CD4-positive, alpha-beta T cell treated with Interleukin-15 for 4 hours (primary cell): Measurements from ENCODE around the gene ETS2.

Experiments used
- DNase-seq: peaks from one replicate; pipeline ENCODE4 v3.0.0-alpha.2; 2020; ENCODE audit warnings: low spot score

ETS2 gene

DNA sequence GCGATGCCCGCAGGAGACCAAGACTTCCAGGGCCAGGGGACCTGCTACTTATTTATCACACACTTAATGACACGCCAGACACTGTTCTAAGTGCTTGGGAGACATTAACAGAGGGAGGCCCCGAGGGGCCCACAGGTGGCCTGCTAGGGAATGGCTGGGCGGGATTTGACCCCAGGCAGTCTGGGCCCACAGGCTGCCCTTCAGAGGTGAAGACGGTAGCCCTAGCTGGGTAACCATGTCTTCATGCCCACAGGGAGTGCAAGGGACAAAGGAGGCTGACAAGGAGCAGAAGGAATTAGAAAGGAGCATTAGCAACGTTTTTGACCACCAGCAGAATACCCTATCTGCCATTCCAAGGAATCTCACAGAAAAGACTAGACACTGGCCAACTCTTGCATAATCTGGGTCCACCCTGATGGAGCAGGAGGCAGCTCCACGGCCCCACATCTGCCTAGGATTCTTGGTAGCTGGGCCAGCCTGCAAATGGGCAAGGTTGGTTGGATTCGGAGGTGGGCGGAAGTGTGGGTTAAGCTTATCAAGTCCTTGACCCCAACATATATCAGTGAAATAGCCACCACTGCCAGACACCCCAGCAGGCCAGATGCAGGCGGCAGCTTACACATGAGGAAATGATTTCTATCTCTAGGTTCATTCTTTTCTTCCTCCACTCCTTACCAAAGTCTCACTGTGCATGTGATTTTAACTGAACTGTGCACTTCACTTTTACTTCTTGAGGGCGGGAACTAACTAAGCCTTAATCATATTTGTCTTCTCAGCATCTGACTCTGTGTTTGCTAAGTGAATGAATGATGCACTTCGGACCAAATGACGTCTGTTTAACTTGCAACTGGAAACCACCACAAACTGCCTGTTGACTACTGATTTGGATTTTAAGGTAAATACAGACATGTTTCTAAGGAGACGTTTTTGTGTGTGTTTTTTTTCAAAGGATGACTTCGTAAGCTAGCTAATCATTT is 3.4 kb upstream of the ETS2 start:
- no peak for DNase-seq

DNA sequence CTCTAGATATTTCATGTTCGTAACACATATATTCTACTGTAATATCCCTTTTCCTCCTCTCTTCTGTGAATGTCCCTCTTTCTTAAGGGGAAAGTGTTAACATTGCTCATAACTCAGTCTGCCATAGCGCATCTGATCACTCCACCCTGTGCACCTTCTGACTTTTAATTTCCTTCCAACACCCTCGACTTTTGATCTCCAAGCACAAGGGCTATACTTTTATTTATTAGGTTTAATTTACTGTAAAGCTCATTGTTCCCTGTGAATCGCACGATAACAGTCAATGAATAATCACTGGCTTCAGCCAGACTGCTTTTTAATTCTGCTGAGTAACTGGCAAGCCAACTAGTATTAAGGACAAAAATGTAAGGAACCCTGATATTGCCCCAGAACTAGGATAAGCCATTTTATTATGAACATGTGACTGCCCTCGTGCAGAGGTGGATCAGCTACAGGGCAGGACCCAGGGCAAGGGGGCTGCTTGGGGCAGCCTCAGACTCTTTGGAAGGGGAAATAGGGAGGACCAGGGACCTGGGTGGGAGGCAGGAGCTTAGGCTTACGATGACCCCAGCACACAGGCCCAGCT is 2.6 kb upstream of the ETS2 start:
- DNase-seq: no peak

DNA sequence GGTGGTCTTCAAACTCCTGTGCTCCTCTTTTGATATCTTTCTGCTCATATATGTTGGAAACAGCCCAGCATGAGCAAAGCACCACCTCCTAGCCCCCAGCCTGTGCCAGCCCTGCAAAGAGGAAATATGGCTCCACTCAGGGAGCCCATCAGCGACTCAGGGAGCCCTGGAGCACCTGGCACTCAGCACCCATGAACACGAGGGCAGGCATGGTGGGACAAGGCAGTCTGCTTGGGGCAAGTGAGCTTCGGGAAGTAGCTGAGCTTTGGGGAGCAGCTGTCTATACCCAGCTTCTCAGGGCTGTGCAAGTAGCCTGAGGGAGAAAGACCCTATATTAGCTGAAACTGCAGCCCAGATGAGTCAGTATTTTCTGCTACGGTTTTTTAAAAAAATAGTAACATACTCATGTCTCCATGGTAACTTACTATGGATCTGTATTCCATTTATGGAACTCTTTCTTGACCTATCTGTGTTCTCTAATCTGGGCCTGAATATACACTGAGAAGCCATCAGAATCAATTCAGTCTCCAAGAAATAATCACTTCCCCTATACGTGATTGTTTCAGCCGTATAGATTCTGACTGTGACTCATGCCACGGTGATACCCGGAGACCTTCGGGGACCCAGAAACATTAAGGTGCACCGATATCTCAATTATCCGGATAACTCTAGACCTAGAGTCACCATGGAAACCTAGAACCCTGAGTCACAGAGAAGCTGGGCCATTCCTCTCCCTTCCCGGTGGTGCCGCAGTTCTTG is 1.5 kb upstream of the ETS2 start:
- no peak for DNase-seq

DNA sequence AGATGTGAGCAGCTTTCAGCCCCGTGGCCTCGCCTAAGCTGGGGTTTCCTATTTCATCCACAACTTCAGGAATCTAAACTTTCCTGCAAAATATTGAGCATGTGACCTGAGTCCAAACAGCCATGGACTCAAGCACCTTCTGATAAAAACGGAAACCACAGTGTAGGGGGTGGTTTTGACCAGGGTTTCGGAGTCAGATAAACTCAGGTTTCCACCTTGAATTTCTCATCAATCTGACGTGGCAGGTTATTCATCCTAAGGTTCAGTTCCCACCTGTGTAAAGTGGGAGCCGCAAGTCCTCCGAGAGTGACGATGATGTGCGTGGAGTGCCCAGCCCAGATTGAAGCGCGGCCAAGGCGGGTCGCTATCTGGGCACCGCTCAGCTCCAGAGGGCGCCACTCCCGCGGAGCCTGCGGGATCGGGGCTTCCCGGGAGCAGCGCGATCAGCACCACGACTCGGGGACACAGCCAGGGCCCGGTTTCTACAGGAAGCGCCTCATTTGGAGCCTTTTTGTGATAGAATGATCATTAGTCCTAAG is 871 bp upstream of the ETS2 start:
- no peak for DNase-seq

DNA sequence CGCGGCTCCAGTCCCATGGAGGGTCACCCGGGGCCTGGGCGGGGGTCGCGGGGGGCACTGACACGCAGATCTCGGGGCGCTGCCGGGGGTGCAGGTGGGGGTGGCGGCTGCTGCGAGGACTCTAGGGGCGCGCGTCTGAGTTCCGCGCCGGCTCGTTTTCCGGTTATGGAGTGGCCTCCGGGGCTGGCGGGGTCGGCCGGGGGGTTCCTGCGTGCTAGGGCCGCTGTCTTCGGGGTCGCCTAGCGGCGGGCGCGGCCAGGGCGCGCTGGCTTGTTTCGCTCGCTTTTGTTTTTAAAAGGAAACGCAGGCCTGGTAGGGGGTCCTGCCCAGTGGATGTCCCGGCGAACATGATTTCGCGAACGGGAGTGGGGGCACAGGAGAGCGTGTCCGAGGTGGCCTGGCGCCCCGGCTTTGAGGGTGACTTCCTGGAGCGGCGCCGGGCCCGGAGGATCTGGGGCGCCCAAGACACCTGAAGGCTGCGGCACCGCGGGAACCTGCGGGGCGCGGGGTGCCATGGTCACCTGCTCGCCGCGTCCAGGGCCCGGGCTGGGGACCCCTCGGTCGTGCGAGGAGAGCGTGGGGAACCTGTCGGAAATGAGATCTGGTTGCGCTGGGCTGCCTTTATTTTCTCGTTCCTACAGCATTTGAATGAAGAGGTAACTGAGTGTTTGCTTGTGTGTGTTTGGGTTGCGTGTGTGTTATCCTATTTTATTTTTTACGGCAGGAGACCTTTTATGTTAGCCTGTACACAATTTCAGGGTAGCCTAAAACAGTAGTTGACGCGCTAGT is 618 bp downstream of the ETS2 start:
- DNase-seq: peak; percentile 30

DNA sequence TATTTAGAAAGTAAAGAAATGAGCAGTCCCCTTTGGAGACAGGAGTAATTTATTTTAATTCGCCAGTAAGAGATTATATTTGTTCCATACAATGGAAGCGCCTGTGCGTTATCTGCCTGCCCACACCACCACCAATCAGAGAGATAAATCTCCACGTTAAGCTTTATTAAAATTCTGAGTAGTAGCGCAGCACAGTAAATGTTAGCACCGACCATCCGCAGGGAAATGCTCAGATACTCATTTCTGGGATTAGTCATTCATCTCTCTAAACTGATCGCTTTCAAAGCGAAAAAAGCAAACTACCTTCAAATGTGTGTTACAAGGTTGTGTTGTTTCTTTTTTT is 1.2 kb downstream of the ETS2 start:
- no peak for DNase-seq

DNA sequence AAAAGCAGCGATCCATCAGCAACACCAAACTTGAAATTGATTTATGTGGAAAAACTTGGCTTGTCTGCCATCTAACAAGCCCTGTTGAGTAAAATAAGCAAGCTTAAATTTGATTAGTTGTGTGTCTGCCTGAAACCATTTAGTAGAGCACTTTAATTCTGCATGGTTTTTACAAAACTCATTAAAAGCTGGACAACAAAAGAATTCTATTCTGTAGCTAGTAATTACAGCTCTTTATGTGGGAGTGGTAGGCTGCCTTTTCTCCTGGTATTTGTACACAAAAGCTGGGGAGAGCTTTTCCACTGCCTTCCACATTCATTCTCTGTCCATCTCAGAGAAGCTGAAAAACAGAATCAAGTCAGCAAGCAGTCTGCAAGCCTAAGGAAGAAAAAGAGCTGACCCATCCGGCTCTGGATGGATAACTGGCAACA is 1.7 kb downstream of the ETS2 start:
- DNase-seq: no peak

DNA sequence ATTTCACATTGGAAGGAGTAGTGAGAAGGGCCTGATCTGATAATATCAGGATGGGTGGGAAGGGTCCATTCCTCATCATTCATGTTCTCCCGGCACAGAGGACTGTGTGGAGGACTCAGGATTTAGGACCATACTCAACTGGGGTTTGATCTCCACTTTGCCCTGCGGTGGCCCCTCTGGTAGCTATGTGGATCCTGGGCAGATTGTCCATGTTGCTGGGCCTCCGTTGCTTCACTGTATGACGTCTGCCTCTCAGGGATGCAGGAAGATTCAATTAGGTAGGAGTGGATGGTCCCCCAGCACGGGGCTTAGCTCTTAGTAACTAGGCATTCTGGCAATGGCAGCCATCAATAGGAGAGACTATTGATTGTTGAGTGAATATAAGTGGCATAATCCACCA is 2.3 kb downstream of the ETS2 start:
- no peak for DNase-seq

DNA sequence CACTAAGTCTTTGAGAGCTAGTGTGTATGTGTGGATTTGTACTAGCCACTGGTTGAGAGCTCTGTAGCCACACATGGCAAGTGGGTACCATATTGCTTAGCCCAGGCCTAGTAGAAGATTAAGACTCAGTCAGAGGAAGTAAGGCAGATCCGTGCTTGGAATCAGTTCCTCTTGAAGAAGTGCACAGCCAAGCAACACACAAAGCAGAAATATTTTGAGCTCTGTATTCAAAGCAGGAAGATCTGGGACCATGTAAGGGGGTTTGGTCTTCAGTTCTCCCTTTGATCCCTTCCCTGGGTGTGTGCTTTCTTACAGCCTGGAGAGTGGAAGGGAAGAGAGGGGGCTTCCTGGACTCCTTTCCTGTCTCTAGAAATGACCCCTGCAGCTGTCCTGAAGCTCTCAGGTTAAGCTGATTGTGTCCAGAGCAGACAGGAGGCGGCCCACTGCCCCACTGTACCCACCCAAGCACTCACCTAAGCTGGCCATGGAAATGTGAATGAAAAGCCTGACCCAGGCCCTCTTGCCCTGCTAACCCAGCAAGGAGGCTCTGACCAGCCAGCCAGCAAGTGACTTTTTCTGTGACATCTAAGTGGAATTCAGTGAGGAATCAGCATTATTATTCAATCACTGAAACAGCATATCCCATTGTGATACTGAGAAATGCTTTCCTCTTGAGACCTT is 3.6 kb downstream of the ETS2 start:
- DNase-seq: no peak

DNA sequence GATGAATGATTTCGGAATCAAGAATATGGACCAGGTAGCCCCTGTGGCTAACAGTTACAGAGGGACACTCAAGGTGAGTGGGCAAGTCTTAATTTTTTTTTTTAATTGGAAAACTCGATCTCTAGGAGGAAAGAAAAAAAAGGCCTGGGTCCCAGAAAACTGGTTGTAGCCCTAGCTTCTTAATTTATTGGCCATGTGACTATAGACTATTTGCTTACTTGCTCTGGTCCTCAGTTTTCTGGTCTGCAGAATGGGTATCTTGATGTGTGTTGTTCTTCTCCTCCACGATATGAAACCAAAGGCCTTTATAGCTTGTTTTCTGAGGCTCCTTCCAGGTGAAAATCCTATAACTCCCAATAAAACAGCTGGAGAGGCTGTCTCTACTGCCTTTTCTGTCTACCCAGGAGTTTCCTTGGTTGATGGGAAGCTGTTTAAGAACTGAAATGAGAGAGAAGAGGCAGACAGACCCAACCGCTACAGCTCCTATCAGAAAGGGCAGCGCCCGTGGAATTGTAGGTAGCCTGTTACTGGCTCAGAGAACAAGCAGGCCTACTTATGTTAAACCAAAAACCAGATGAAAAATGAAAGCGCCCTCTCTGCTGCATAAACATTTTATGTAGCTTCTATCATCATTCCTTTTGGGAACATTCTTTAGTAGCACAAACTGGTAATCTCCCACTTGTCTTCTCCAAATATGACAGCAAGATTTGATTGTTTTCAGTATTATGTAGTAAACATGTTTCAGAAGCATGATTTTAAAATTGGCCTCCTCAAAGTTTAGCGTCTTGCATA is 4.5 kb downstream of the ETS2 start:
- DNase-seq: no peak

DNA sequence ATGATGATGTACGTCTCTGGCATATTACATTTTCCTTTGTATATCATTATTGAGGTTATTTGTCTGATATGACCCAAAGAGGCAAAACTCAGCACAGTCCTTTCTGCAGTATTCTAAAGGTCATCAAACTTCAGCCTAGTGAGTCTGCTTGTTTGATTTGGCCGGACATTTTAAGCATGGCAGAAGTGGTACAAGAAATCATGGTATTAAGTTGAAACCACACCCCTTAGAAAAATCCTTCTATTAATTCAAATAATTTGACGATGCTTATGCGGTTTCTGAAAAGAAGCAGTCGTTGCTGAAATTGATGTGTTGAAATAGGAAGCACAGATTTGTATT is 5.1 kb downstream of the ETS2 start:
- no peak for DNase-seq

DNA sequence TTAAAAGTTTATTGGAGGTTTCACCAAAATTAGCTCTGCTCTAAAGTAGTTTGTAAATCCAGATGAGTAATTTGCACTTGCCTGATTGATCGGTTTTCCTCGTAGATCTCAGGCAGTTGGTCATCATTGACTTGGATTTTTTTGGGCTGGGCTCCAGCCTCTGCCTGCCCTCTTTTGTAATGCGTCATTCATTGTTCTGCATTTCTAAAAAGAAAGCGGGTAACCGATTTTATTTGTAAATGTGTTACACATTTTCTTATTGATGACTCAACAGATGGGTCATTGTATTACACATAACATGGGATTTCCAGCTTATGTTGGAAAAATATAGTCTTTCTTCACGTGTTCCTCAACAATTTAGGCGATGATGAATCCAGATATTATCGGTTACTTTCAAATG is 5.5 kb downstream of the ETS2 start:
- DNase-seq: no peak

DNA sequence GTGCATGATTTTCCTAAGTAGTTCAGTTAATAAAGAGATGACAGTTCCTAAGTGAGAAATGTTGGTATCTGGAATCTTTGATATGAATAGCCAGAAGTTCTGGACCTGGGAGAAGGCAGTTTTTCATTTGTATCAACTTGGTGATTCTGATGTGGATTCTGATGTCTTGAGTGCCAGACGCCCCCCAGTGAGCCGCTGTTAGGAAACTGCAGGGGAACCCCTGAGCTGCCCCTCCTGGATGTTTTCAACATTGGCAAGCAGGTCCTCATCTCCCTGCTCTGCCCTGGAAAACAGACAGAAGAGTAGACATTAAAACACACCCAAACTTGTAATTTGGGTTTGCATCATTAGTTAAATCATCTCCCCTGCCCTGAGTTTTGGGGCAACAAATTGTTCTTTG is 7.4 kb downstream of the ETS2 start:
- no peak for DNase-seq

DNA sequence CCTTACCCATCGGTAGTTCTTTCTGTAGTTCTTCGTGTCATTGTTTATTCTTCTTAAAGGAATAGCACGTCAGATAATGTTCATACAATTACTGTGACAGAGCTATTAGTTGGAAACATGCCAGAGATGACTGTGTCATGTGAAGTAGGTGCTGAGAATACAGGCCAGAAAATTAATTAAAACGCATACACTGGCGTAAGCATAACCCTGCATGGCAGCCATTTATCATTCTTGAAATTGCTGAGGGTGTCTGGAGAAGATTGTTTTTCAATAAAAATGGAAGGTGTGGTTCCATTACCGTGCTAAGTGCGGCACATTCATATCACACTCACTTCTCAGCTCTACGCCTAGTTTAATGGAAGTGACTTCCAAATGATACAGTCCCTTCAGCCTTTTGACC is 7.8 kb downstream of the ETS2 start:
- no peak for DNase-seq

DNA sequence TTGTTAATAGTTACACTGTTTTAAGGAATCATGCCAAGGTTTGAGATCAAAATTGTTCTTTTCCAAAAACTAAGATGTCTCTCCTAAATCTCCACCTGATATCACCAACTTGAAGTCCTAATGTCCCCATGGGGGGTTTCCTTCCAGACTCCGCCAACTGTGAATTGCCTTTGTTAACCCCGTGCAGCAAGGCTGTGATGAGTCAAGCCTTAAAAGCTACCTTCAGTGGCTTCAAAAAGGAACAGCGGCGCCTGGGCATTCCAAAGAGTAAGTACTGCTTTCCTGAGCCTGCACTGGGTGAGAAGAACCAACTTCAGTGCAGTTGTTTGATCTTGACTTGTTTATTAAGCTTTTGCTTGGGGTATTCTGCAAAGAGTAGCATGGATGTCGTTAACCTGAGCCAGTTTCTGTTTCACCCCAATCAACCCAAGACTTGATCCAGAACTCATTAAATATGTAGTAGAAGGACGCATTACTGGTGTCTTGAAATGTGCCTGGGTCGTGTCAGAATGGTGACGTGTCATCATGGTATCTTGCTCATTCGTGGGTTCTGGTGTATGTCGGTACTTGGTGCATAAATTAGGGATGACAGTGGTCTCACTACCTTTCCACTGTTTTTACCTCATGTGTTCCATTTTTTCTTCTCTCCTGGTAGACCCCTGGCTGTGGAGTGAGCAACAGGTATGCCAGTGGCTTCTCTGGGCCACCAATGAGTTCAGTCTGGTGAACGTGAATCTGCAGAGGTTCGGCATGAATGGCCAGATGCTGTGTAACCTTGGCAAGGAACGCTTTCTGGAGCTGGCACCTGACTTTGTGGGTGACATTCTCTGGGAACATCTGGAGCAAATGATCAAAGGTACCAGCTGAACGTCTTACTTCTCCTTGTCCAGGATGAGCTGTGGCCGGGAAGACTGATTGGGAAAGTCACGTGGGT is 8.7 kb downstream of the ETS2 start:
- DNase-seq: no peak

DNA sequence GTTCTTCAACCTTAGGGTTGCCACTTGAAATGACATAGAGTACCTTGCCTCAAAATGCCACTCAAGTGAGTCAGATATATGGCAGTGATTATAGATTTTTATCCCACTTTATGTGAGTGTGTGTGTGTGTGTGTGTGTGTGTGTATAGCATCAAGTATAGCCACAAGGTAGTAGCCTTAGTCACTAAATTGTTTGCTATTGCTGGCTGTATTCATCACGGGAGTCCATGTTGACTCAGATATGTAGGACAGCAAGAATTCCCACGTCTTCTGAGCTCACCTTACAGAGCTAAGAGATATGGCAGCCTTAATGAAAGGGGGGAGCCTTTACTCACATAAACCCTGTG is 9.3 kb downstream of the ETS2 start:
- no peak for DNase-seq

DNA sequence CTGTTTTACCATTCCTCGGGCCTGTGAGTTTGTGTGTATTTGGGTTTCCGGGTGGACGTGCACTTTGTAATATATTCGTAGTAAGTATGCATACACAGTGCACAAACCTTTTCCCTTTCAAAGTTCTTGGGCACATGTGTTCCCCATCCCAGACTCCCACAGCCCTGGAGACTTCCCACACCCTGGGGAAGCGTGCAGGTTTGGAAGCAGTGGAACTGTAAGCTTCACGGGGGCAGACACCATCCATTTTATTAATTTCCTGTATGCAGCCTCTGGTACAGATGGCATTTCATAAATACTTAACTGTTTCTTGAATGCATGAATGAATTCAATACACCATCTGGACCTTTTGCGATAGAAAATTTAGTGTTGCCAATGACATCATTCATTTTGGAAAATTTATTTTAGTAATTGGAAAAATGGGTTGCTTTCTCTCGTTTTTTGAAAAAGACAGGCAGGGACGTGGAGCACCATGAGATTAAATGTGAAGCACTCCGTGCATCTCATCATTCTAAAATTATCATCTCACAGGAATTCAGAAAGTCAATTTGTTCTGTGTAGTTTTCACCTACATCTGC is 10.8 kb downstream of the ETS2 start:
- DNase-seq: no peak

DNA sequence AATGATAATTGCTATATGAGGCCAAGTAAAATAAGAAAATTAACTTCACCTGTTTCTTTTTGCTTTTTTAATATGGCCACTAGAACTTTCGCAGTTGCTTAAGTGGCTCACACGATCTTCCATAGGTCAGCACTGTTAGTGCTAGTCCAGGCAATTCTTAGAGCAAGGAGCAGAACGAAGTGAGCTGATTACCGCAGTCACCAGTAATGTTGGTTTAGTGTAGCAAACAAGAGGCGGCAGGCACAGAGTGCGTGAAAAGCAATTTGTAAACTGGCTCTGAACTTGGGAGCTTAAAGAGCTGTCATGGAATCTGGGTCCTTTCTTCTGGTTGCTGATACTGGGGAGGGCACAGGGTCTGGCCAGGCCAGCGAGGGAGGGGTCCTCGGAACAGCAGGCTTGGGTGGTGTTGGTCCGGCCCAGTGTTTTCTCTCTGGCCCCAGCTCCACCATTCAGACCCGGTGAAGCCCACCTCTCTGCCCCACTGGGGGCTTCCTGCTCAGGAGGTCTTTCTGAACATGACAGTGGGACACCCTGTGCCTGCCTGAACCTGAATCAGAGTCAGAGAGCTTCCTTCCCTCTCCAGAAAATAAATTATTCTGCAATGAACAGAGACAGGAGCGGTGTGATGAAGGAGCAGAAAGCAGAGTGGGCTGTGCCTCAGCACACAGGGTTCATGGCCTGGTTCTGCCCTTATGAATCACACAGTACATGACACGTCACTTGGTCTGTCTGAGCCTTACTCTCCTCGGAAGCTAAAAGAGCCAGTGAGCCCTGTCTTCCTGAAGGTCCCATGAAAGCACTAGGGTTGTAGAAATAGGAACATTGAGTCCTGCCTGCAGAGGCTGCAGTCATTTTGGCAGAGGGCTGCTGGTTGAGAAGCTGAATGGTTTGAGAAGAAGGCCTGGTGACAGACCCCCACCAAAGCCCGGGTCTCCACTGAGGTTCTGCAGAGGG is 11.9 kb downstream of the ETS2 start:
- DNase-seq: no peak
